ENCODE data around the gene NEDD4L.
"Not testable (repeated sequence)": the region's sequence is repeated elsewhere in the genome, so short reads cannot be mapped to it uniquely, and the experiment has no call there.

NEDD4L gene

GRCh38 chr18:58043491-58044369 lies at the start of gene NEDD4L:
Gene NEDD4L, plus strand, starts transcription at chr18:58044226. Its CDS starts 435 bp downstream, at chr18:58044661.
- peak; percentile 86 for TF ChIP-seq CTCF (IDR thresholded peaks at IDR 0.05; ENCODE audit: borderline replicate concordance, insufficient read depth, low read depth, low read length)
- H3K4me3 ChIP-seq (ENCODE audit: low read depth, low read length) = peak within 1 kb of the TSS; percentile 89

- TF ChIP-seq CTCF (IDR thresholded peaks at IDR 0.05; ENCODE audit: borderline replicate concordance, insufficient read depth, low read depth, low read length) = no peak
Observed at GRCh38 chr18:57995331-57995730, 48.7 kb upstream of the NEDD4L start.

GRCh38 chr18:57996894-57997293 lies 47.1 kb upstream of the NEDD4L start:
- not testable (repeated sequence) for H3K4me3 ChIP-seq (ENCODE audit: low read depth, low read length)

More at GRCh38 chr18:57995331-57995730, 48.7 kb upstream of the NEDD4L start:
- no peak overlapping the region for H3K4me3 ChIP-seq (ENCODE audit: low read depth, low read length)

GRCh38 chr18:57997820-57998219 lies 46.2 kb upstream of the NEDD4L start:
- TF ChIP-seq CTCF (IDR thresholded peaks at IDR 0.05; ENCODE audit: borderline replicate concordance, insufficient read depth, low read depth, low read length) = no peak
- no peak overlapping the region for H3K4me3 ChIP-seq (ENCODE audit: low read depth, low read length)

- TF ChIP-seq CTCF (IDR thresholded peaks at IDR 0.05; ENCODE audit: borderline replicate concordance, insufficient read depth, low read depth, low read length) = no peak
- no peak overlapping the region for H3K4me3 ChIP-seq (ENCODE audit: low read depth, low read length)
Observed at GRCh38 chr18:57998461-57998860, 45.6 kb upstream of the NEDD4L start.

- H3K4me3 ChIP-seq (ENCODE audit: low read depth, low read length) = no peak overlapping the region
- TF ChIP-seq CTCF (IDR thresholded peaks at IDR 0.05; ENCODE audit: borderline replicate concordance, insufficient read depth, low read depth, low read length) = no peak
Observed at GRCh38 chr18:58004317-58004716, 39.7 kb upstream of the NEDD4L start.

- TF ChIP-seq CTCF (IDR thresholded peaks at IDR 0.05; ENCODE audit: borderline replicate concordance, insufficient read depth, low read depth, low read length) = no peak
- H3K4me3 ChIP-seq (ENCODE audit: low read depth, low read length) = no peak overlapping the region
Observed at GRCh38 chr18:58005011-58005410, 39.0 kb upstream of the NEDD4L start.
